Neutrophil (primary cell): Measurements from ENCODE around the gene SNX20.

Experiments
- H3K27ac ChIP-seq: fragments of 200-600 bp; sonication (generic); 2 replicates; pipeline ENCODE4 v1.5.1; 2016; ENCODE audit warnings: mild to moderate bottlenecking, moderate library complexity
- H3K27me3 ChIP-seq: fragments of 200-600 bp; sonication (generic); 2 replicates; pipeline ENCODE4 v1.6.0; 2016; ENCODE audit warnings: mild to moderate bottlenecking
- H3K36me3 ChIP-seq: fragments of 200-600 bp; sonication (generic); 2 replicates; pipeline ENCODE4 v1.5.1; 2017
- H3K4me1 ChIP-seq, 2 experiments: fragments of 200-600 bp in 1 of 2; sonication (generic) in 1 of 2; 1 replicate in 1 of 2; 2 replicates in 1 of 2; pipeline versions ENCODE4 v1.5.1 to v1.6.1; 2013 to 2016; ENCODE audit warnings: low read depth in 1 of 2, low read length in 1 of 2, mild to moderate bottlenecking in 1 of 2, moderate library complexity in 1 of 2; ENCODE audit not compliant: control insufficient read depth in 1 of 2, insufficient read depth in 1 of 2
- H3K4me3 ChIP-seq, 2 experiments: fragments of 200-600 bp in 1 of 2; sonication (generic) in 1 of 2; 1 replicate in 1 of 2; 2 replicates in 1 of 2; pipeline ENCODE4 v1.5.1; 2013 to 2016; ENCODE audit warnings: low read depth in 1 of 2, low read length in 1 of 2, mild to moderate bottlenecking in 1 of 2, moderate library complexity in 1 of 2
- H3K9me3 ChIP-seq: fragments of 200-600 bp; sonication (generic); 2 replicates; pipeline ENCODE4 v1.5.1; 2016
- TF ChIP-seq, protein P1 (sequence below): fragments of 200-600 bp; sonication (generic); IDR thresholded peaks from 2 replicates; pipeline ENCODE4 v1.5.1; 2016; ENCODE audit warnings: antibody characterized with exemption

Gene SNX20

DNA sequence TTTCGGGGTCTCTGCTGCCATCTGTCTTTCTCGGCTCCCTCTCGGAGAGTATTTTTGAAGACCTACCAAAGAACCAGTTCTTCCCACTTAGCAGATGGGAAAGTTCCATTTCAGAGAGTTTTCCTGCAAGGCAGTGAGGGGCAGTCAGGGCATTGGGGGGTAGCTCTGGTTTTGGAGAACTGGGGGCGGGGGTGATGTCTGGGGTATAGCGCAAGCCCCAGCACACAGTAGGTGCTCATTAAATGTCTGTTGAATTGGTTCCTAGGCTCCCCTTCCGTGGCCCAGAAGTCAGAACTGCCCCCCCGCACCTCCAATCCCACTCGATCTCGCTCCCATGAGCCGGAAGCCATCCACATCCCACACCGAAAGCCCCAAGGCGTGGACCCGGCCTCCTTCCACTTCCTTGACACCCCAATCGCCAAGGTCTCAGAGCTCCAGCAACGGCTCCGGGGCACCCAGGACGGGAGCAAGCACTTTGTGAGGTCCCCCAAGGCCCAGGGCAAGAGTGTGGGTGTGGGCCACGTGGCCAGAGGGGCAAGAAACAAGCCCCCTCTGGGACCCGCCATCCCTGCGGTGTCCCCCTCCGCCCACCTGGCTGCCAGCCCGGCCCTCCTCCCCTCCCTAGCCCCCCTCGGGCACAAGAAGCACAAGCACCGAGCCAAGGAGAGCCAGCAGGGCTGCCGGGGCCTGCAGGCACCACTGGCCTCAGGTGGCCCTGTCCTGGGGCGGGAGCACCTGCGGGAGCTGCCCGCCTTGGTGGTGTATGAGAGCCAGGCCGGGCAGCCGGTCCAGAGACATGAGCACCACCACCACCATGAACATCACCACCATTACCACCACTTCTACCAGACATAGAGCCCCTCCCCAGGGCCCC is 47.9 kb downstream of the SNX20 start:
- no peaks in the 10 kb centered on the region for H3K27me3 ChIP-seq
- no peak overlapping the region for H3K4me3 ChIP-seq
- no peaks in the 10 kb centered on the region for H3K9me3 ChIP-seq
- H3K4me1 ChIP-seq = peaks cover 10 to 14% of the 10 kb centered on the region in 2 experiments
- TF ChIP-seq, protein P1, sequence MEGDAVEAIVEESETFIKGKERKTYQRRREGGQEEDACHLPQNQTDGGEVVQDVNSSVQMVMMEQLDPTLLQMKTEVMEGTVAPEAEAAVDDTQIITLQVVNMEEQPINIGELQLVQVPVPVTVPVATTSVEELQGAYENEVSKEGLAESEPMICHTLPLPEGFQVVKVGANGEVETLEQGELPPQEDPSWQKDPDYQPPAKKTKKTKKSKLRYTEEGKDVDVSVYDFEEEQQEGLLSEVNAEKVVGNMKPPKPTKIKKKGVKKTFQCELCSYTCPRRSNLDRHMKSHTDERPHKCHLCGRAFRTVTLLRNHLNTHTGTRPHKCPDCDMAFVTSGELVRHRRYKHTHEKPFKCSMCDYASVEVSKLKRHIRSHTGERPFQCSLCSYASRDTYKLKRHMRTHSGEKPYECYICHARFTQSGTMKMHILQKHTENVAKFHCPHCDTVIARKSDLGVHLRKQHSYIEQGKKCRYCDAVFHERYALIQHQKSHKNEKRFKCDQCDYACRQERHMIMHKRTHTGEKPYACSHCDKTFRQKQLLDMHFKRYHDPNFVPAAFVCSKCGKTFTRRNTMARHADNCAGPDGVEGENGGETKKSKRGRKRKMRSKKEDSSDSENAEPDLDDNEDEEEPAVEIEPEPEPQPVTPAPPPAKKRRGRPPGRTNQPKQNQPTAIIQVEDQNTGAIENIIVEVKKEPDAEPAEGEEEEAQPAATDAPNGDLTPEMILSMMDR = no peak
- no peak overlapping the region for H3K27ac ChIP-seq
- H3K36me3 ChIP-seq = no peaks in the 10 kb centered on the region

DNA sequence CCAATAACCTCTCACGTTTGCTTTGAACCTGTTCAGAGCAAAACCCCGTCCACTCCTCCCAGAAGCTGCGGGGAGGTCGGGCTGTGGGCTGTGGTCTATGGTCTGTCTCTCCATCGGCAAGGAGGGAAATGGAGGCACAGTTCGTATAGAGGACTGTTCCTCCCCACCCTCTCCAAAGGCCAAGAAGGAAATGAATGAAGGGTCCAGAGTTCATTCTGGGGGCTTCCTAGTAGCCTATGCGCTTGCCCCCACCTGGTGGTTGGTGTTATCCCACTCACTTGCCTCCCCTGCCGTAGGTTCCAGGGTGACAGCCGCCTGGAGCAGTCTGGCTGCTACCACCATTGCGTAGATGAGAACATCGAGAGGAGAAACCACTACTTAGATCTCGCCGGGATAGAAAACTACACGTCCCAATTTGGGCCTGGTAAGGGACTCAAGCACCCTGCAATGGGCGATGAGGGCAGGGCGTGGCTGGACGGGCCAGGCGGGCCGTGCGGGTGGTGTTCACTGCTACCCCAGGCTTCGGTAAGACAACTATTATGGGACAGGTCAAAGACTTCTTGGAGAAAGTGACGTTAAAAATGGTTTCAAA is 49.0 kb downstream of the SNX20 start:
- TF ChIP-seq, protein P1 = no peak
- Histone ChIP-seq H3K36me3 (no peaks in the 10 kb centered on the region), H3K27me3 (no peaks in the 10 kb centered on the region)

DNA sequence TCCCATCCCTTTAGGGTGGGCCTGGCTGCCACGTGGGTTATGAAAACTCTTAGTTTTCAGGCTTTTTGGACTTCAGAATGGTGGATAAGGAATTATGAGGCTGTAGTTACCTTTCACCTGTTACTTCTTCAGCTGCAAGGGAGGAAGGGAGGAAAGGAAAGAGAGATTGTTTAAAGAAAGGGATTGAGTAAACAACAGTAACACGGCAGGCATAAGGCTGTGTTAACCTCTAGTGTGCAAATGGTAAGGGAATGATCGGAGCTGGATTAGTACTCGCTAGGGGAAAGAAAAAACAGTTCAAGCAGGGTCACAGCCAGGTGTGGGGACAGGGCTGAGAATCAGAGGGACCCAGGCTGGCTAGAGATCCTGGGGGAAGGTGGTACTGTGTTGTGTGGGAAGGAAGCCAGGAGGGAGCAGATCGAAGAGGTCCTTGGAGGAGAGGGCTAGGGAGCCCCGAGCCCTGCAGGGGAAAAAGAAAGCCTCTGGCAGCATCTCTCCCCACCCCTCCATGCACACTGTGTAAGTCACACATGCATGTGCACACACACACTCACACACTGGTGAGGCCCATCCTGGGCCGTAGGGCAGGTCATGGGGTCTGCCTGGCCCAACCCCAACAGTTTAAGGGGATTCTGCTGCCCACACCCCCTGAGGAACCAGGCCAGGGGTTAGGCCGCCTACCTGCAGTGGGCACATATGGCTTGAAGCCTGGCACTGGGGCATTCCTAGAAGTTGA is 49.7 kb downstream of the SNX20 start:
- Histone ChIP-seq H3K9me3 (no peaks in the 10 kb centered on the region), H3K4me3 (no peak overlapping the region), H3K27me3 (no peaks in the 10 kb centered on the region), H3K27ac (no peak overlapping the region), H3K36me3 (no peaks in the 10 kb centered on the region), H3K4me1 (peaks cover 20 to 27% of the 10 kb centered on the region in 2 experiments)
- TF ChIP-seq, protein P1 = no peak

More for the DNA sequence above, 49.0 kb downstream of the SNX20 start:
- Histone ChIP-seq H3K9me3 (no peaks in the 10 kb centered on the region), H3K4me3 (no peak overlapping the region), H3K27ac (no peak overlapping the region), H3K4me1 (peaks cover 20 to 25% of the 10 kb centered on the region in 2 experiments)

DNA sequence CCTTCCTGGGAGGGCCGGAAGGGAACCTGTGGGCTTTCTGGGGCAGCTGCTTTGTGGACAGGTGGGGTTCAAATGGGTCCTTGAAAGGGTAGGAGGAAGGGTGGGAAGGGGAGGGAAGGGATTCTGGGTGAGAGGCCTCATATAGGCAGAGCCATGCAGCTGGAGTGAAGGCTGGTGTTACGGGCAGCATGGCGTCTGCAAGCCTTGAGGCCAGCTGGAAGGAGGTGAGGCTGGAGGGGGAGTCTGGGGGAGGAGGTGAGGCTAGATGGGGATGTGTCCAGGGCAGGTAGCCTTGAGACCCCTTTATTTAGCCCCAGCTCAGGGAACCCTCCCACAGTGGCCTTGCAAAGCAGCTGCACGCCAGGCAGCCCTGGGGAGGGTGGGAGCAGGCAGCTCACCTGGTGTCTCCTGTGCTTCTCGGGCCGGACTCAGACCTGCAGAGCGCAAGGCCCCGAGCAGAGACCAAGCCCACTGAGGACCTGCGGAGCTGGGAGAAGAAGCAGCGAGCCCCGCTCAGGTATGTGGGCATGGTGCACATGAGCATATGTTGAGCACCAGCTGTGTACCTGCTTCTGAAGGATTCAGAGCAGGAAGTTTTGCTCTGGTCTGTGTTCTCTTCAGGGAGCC is 50.6 kb downstream of the SNX20 start:
- Histone ChIP-seq H3K27me3 (no peaks in the 10 kb centered on the region), H3K4me1 (peaks cover 19 to 24% of the 10 kb centered on the region in 2 experiments), H3K4me3 (no peak overlapping the region), H3K36me3 (no peaks in the 10 kb centered on the region), H3K9me3 (no peaks in the 10 kb centered on the region), H3K27ac (no peak overlapping the region)
- TF ChIP-seq, protein P1 = no peak

DNA sequence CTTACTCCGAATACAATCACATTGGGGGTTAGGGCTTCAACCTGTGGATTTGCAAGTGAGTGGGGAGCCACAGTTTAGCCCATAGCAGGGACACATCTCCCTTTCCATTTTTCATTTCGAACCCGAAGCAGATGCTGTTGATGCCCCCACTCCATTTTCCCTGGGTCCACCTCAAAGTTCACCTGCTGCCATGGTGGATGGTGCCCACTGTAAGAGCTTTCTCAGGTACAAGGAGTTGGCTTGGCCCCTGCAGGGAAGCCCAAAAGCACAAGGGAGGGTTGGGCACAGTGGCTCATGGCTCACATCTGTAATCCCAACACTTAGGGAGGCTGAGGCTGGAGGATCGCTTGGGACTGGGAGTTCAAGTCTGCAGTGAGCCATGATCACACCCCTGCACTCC is 51.8 kb downstream of the SNX20 start:
- Histone ChIP-seq H3K4me3 (no peak overlapping the region), H3K9me3 (no peaks in the 10 kb centered on the region), H3K4me1 (peaks cover 19 to 24% of the 10 kb centered on the region in 2 experiments), H3K27ac (no peak overlapping the region), H3K36me3 (no peaks in the 10 kb centered on the region), H3K27me3 (no peaks in the 10 kb centered on the region)
- TF ChIP-seq, protein P1 = no peak
